K562 (cell line): ENCODE data around the gene NOVA1. TPM values are rescaled to one million over a fixed set of nuclear protein-coding genes. Genes with fewer than 3 reads are reported as not detected.

Source experiments
- ATAC-seq: fragments of 200-7000 bp; cut with Tn5 transposase; 3 replicates; pipeline ENCODE4 v1.9.1; 2020; ENCODE audit warnings: moderate library complexity
- BruUV-seq: library from RNA; stranded (reverse); fragments of 400-500 nt; replicated peaks from 2 replicates; lab custom pipeline; 2021; lab: Mats Ljungman, UMichigan
- CTCF ChIA-PET: fragments of 300-600 bp; formaldehyde crosslinking; extraction: SDS; loops from one replicate; lab custom pipeline; 2021; ENCODE audit warnings: low intra/inter-chr PET ratio; lab: Yijun Ruan, JAX
- POLR2A ChIA-PET: fragments of 300-600, 350-650 bp; sonication (Branson Sonifier 250); formaldehyde crosslinking; extraction: SDS; loops from one replicate; lab custom pipeline; 2021; ENCODE audit warnings: antibody characterized with exemption, inconsistent platforms; lab: Yijun Ruan, JAX
- DNase-seq, 4 experiments: peaks; one replicate each; pipeline versions ENCODE4 v3.0.0 to v3.0.0-alpha.2; 2011 to 2018; ENCODE audit warnings: low spot score in 3 of 4, mixed read lengths in 3 of 4; ENCODE audit errors: extremely low read depth in 1 of 4
- FAIRE-seq: peaks from 2 replicates; lab custom pipeline; 2011; peaks lifted over from hg19 to GRCh38; lab: Jason Lieb, UNC
- H2AFZ ChIP-seq: 2 replicates; pipeline ENCODE4 v1.6.0; 2011; ENCODE audit warnings: low read depth, low read length, control low read depth, inconsistent platforms
- H3K27ac ChIP-seq: fragments of 200-600 bp; 3 replicates; pipeline ENCODE4 v1.8.0; 2011; ENCODE audit warnings: low read depth, mild to moderate bottlenecking, control low read depth, inconsistent platforms, low read length, moderate library complexity, mixed read lengths; ENCODE audit errors: extremely low read depth
- H3K27me3 ChIP-seq, 2 experiments: fragments of 300-600 bp in 1 of 2; 2 replicates in 1 of 2; 3 replicates in 1 of 2; pipeline versions ENCODE4 v1.6.0 to v1.8.0; 2011; ENCODE audit warnings: inconsistent platforms in 2 of 2, low read length in 2 of 2, mild to moderate bottlenecking in 1 of 2, mixed read lengths in 1 of 2, moderate library complexity in 1 of 2; ENCODE audit not compliant: control insufficient read depth in 2 of 2, insufficient read depth in 2 of 2
- H3K36me3 ChIP-seq: fragments of 300-600 bp; 3 replicates; pipeline ENCODE4 v1.8.0; 2011; ENCODE audit warnings: mild to moderate bottlenecking, low read length, inconsistent platforms; ENCODE audit not compliant: control insufficient read depth, insufficient read depth
- H3K4me1 ChIP-seq, 2 experiments: fragments of 200-600 bp in 1 of 2; replicated peaks in 1 of 2; 2 replicates in 1 of 2; 3 replicates in 1 of 2; pipeline versions ENCODE4 v1.5.1 to v1.8.0; 2011; ENCODE audit warnings: inconsistent platforms in 2 of 2, low read length in 2 of 2, mild to moderate bottlenecking in 1 of 2, mixed read lengths in 1 of 2, moderate library complexity in 1 of 2; ENCODE audit not compliant: control insufficient read depth in 2 of 2, insufficient read depth in 2 of 2
- H3K4me2 ChIP-seq: 2 replicates; pipeline ENCODE4 v1.6.1; 2011; ENCODE audit warnings: low read length, control low read depth, inconsistent platforms, mixed read lengths; ENCODE audit not compliant: insufficient read depth
- H3K4me3 ChIP-seq: fragments of 200-600 bp; sonication (generic), shearing (Covaris generic); 2 replicates; pipeline ENCODE4 v1.5.1; 2016; ENCODE audit warnings: control low read depth, inconsistent platforms
- H3K79me2 ChIP-seq: fragments of 200-600 bp; 3 replicates; pipeline ENCODE4 v1.8.0; 2011; ENCODE audit warnings: low read length, inconsistent platforms; ENCODE audit not compliant: control insufficient read depth, insufficient read depth
- H3K9ac ChIP-seq, 2 experiments: 2 replicates each; pipeline versions ENCODE4 v1.6.0 to v1.6.1; 2011; ENCODE audit warnings: low read depth in 2 of 2, low read length in 2 of 2, control low read depth in 1 of 2, inconsistent platforms in 1 of 2, mild to moderate bottlenecking in 1 of 2, mixed read lengths in 1 of 2; ENCODE audit not compliant: insufficient read depth in 1 of 2
- H3K9me1 ChIP-seq: one replicate; pipeline ENCODE4 v1.6.0; 2011; ENCODE audit warnings: inconsistent platforms, mild to moderate bottlenecking, low read length, moderate library complexity; ENCODE audit not compliant: control insufficient read depth, insufficient read depth
- H3K9me3 ChIP-seq: replicated peaks from 2 replicates; pipeline ENCODE4 v1.5.1; 2011; ENCODE audit warnings: low read depth, low read length, inconsistent platforms; ENCODE audit not compliant: control insufficient read depth, insufficient read depth
- H4K20me1 ChIP-seq: replicated peaks from 2 replicates; pipeline ENCODE4 v1.6.1; 2011; ENCODE audit warnings: low read length, inconsistent platforms, mixed read lengths; ENCODE audit not compliant: control insufficient read depth, insufficient read depth
- CREBBP ChIP-seq: IDR thresholded peaks from one replicate; pipeline ENCODE4 v1.6.1; 2012; ENCODE audit warnings: low read depth, mild to moderate bottlenecking, control low read depth, inconsistent platforms, low read length
- ILK ChIP-seq: fragments of 450-650 bp; IDR thresholded peaks from 2 replicates; pipeline ENCODE4 v1.6.1; 2016; ENCODE audit warnings: missing genetic modification characterization, low read depth, mild to moderate bottlenecking, missing compliant biosample characterization, moderate library complexity, borderline replicate concordance
- KAT2B ChIP-seq: IDR thresholded peaks from one replicate; pipeline ENCODE4 v1.6.1; 2012; ENCODE audit warnings: low read depth, mild to moderate bottlenecking, control low read depth, inconsistent platforms, low read length, moderate library complexity
- TAF1 ChIP-seq: IDR thresholded peaks from 2 replicates; pipeline ENCODE4 v1.6.1; 2011; ENCODE audit warnings: mild to moderate bottlenecking, low read length, moderate library complexity; ENCODE audit not compliant: insufficient read depth, control insufficient read depth, severe bottlenecking; ENCODE audit errors: extremely low read depth
- TSC22D4 ChIP-seq: fragments of 450-650 bp; IDR thresholded peaks from 2 replicates; pipeline ENCODE4 v1.6.1; 2016; ENCODE audit warnings: missing genetic modification characterization, missing biosample characterization, control low read depth
- ZFPM2 ChIP-seq: fragments of 250-450 bp; sonication (Bioruptor Pico); IDR thresholded peaks from 2 replicates; pipeline ENCODE4 v1.5.1; 2022; ENCODE audit warnings: mild to moderate bottlenecking
- ZNF124 ChIP-seq: sonication (generic); formaldehyde crosslinking; IDR thresholded peaks from 2 replicates; pipeline ENCODE4 v1.8.1; 2022; ENCODE audit warnings: missing genetic modification reagents
- ZNF134 ChIP-seq: fragments of 250-450 bp; sonication (Bioruptor Pico); conservative IDR thresholded peaks from 2 replicates; pipeline ENCODE4 v1.4.0; 2020
- in situ Hi-C: fragments of 300-500 bp; cut with MboI; formaldehyde crosslinking; loops from 4 replicates; pipeline ENCODE4 v1.15.0; 2018; ENCODE audit warnings: inconsistent platforms, mixed read lengths
- intact Hi-C: fragments of 100-400 bp; cut with micrococcal nuclease; formaldehyde crosslinking; loops from 2 replicates; pipeline ENCODE4 v1.14.2; 2022
- polyA plus RNA-seq, 8 experiments: library from polyadenylated mRNA; depleted of rRNA in 4 of 8; stranded (reverse) in 5 of 8; unstranded in 3 of 8; fragments of >200 nt; fragmentation: Nextera tagmentation in 2 of 8; fragmentation: Illumina TruSeq in 1 of 8; extraction: Ambion mirVana in 2 of 8; extraction: Trizol in 1 of 8; gene quantifications; 2 replicates each; pipeline versions ENCODE4 v1.2.1 to v1.2.3, GENCODE V29; 2011 to 2014; ENCODE audit warnings: inconsistent platforms in 1 of 8, missing spikeins in 1 of 8
- total RNA-seq, 7 experiments: library from RNA; depleted of rRNA in 6 of 7; stranded (reverse); fragments of >200 nt in 6 of 7; fragmentation: Illumina TruSeq in 2 of 7; extraction: Trizol in 2 of 7; gene quantifications; 2 replicates each; pipeline versions ENCODE4 v1.2.1 to v1.2.3, GENCODE V29; 2011 to 2021; ENCODE audit warnings: low replicate concordance in 1 of 7

The NOVA1 gene
- total and polyA plus RNA-seq, 9 of the 15 experiments (the other 6 are each of a cell fraction or from before 2014, with no cell fraction given), result 0.01 TPM; not detected in 8

DNA sequence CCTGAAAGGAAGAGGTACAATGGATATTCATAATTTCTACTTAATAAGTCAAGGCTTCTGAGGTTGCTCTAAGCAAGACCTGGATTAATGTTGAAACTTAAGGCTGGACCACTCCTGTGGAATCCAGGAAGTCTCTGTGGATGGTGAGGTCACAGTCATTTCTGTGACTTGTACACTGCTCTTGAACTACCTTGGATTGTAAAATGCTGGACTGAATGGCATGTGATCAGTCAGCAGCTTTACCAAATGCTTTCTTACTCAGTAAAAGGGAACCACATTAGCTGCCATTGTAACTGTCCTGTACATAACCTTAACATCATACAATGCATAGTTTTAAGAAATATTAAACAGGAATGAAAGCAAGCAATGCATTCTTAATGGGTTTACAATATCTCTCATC lies 182.9 kb downstream of the NOVA1 start:
- Histone ChIP-seq H2AFZ (no peak overlapping the region), H3K79me2 (no peaks in the 10 kb centered on the region), H3K27me3 (no peaks in the 10 kb centered on the region), H4K20me1 (no peaks in the 10 kb centered on the region), H3K27ac (no peak overlapping the region), H3K4me2 (no peak overlapping the region), H3K36me3 (no peaks in the 10 kb centered on the region), H3K4me3 (no peak overlapping the region), H3K4me1 (no peaks in the 10 kb centered on the region), H3K9me1 (no peaks in the 10 kb centered on the region), H3K9me3 (no peaks in the 10 kb centered on the region), H3K9ac (no peak overlapping the region)
- FAIRE-seq (no peak), ATAC-seq (no peak), DNase-seq (no peak)
- in situ Hi-C loops (no loop called here), intact Hi-C loops (no loop called here)
- POLR2A ChIA-PET, result no interaction called here
- BruUV-seq, result no TSS peak
- CTCF ChIA-PET, result no interaction called here
- TF ChIP-seq TAF1, result no peak
- no peak for TF ChIP-seq ZNF124 (CRISPR knock-in tag)
- TF ChIP-seq ZFPM2 (CRISPR knock-in tag), result no peak
- TF ChIP-seq ILK (tag), result no peak
- no peak for TF ChIP-seq TSC22D4 (tag)
- no peak for TF ChIP-seq ZNF134 (CRISPR knock-in tag)
- no peak for TF ChIP-seq CREBBP
- TF ChIP-seq KAT2B, result no peak
